HT1080 (cell line): ENCODE data around the gene LRMDA. TPM values are rescaled to one million over a fixed set of nuclear protein-coding genes. Genes with fewer than 3 reads are reported as not detected.

Experiments used
- DNase-seq: peaks from one replicate; pipeline ENCODE4 v3.0.0-alpha.2; 2015; ENCODE audit warnings: low read depth
- total RNA-seq: library from RNA; depleted of rRNA; stranded (reverse); fragments of >200 nt; shearing (Covaris generic); gene quantifications from 2 replicates; pipeline ENCODE4 v1.2.3, GENCODE V29; 2014

Gene LRMDA
- total RNA-seq, 1 experiment from 2014 or later = not detected

DNA sequence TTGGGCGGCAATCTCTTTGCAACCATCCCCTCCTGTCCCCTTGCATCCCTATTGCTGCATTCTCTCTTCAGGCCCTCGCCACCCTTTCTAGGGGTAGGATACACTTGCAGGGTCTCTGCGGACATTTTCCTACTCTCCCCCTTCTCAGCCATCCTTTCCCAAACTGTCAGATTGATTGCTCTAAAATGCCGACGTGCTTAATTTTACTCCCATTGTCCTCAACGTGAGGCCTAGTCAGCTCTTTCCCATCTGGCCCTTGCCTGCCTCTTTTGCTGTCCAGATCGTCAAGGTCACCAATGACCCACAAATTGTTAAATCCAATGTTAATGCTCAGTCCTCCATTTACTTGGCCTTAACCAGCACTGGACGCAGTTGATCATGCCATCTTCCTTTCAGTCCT lies 12.7 kb upstream of the LRMDA start:
- DNase-seq = no peak

DNA sequence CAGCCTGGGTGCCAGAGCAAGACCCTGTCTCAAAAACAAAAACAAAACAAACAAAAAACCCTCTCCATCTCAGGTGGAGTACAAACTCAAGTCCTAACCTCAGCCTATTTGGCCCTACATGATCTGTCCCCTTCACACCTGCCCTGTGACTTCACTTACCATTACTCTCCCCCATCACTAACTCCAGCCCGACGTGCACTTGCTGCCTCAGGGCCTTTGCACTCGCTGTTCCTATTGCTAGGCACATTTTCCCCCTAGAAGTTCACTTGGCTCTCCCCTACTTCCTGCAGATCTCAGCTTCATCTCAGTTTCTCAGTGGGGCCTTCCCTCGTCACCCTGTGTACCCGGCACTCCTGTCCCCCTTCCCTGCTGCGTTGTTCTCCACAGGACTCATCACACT lies 8.5 kb upstream of the LRMDA start:
- no peak for DNase-seq

DNA sequence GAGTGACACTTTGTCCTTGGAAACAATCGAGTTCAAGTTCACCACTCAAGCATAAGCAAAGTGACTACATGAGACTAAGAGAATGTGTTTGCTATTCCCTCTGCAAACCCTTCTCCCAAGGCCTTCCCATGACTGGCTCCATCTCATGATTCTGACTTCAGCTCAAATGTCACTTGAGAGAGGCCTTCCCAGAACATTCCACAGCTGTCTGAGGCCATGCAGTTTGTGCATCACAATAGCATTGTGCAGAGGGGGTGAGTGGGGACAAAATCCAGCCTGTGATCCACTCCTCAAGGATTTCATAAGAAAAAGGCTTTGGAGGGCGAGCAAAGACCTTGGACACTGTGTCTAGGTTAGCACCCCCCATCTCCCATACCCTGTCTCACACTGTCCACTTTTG lies 6.9 kb upstream of the LRMDA start:
- no peak for DNase-seq

DNA sequence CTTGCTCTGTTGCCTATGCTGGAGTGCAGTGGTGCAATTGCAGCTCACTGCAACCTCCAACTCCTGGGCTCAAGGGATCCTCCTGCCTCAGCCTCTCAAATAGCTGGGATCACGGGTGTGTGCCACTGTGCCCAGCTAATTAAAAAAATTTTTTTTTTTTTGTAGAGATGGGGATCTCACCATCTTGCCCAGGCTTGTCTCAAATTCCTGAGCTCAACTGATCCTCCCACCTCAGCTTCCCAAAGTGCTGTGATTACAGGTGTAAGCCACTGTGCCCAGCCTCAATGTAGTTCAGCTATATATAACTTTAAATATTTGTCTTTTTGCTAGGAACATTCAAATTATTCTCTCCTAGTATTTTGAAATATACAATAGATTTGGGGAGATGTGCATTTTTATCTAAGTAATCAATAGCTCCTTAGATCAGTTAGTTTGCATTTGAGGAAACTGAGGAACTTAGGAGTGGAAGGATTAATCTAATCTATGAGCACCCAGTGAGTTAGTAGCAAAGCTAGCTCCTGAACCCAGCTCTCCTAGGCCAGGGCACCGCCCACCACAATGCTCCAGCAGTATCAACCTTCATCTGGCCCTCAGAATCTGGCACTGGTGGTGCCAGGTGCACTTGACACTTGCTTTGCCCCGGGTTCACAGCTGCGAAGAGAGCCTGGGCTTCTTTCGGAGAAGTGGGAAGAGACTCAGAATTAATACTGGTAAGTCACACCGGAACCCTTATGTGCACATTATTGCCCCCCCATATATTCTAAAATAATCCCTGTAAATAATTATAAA lies 5.9 kb upstream of the LRMDA start:
- no peak for DNase-seq

DNA sequence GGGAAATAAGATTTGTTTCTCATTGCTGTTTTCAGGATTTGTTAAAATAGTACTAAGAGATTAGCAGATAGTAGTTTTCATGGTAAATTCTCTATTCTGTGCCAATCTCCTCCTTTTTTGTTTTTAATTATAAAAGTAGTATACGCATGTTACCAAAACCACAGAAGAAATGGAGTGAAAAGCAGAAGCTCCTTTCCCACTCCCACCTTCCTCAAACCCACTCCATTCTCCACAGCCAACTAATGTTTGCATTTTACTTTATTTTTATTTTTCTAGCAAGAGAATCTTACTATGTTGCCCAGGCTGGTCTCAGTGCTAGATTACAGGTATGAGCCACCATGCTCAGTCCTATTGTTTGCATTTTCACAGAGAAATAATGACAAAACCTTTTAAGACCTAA lies 4.5 kb upstream of the LRMDA start:
- no peak for DNase-seq

DNA sequence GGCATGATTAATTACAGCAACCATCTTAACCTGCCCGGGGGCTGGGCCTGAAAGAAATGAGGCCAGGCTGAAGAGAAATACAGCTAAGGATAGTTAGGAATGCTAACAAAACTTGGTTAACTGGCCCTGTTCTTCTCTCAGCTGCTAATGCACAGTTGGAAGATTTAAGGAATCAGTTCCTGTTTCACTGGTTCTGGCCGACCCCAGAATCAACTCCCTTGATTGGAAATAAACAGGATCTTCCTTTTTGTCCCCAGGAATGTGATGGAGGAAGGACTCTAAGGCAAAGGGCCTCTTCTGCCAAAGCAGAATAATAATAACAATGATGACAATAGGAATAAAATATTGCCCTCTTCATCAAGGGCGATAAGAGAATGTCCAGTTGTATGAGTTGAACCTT lies 3.5 kb upstream of the LRMDA start:
- DNase-seq = no peak

DNA sequence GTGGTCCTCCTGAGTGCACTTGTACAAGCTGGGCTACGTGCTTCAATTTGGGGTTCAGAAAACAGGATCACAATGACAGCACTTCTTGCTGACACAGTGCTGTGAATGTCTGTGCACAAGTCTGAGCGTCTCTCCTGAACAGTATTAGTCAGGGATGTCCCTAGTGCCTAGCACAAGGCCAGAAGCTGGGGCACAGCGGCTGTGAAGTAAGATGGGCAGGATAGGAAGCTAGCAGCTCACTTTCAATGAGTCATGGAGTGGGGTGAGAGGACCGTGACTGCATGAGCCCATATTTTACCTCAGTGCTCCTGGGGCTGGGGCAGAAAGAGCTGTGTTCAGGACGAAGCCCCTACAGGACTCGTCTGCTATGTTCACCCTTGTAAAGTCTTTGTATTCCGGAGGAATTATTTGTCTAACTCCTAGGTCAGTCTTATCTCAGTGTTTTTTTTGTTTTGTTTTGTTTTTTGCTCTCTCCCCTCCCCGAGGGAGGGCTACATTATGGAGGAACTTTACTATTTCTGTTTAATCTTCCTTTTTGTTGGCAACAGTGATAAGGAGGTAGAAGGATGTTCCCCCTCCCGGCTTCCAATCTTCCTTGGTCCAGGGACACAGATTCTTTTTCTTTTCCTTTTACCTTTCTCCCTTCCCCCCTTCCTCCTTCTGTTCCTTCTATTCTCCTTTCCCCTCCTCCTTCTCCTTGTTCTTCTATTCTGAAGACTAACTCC lies 2.8 kb upstream of the LRMDA start:
- DNase-seq = peak; percentile 72

DNA sequence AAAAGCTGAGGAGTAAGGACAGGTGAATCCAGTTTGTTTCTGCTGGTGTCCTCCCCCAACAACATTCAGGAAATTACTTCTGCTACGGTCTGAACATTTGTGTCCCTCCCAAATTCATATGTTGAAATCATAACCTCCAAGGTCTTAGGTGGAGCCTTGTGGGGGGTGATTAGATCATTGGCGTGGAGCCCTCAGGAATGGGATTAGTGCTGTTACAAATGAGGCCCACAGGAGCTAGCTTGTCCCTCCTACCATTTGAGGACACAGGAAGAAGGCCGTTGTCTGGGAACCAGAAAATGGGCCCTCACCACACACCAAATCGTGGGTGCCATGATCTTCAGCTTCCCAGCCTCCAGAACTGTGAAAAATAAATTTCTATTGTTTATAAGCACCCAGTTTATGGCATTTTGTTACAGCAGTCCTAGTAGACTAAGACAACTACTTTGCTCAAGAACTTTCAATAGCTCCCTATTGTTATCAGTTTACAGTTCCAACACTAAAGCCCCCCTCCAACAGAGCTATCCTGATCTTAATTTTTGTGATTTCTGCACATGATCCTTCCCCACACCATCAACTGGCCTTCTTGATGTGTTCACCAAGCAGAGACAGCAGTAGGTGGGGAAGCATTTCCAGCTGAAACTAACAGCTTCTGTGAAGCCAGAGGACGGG lies 2.1 kb upstream of the LRMDA start:
- DNase-seq = no peak

DNA sequence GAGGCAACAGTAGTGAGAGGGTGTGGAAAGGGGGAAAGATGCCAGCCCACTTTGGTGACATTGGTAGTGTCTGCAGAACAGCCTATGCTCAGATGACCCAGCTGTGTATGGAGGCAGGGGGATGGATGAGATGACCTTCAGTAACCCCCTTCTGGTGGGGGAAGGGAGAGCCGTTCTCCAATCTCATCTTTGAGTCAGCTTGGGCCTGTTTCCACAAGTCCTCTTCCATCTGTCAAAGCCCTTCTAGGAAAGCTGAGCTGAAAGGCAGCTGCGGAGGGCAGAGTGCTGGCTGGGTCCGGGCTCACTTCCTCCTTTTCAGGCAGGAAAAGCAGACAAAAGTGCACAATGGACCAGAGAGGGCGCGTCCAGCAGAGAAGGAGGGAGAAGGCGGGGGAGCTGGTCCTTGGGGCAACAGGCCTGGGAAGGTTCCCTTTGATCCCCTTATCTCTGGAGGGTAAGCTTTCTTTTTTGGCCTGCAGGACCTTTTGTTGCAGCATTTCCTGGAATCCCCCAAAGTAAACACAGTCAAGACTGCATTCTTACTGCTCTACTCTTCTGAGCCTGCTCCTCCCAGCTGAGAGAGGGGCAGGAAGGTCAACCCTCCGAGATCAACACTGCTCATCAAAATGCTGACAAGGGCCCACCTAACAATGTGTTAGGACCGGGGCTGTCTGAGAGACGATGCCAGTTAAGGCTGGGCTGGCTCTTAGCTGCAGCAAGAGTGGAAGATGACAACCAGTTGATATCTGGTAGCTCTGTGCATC lies 1.2 kb upstream of the LRMDA start:
- no peak for DNase-seq

DNA sequence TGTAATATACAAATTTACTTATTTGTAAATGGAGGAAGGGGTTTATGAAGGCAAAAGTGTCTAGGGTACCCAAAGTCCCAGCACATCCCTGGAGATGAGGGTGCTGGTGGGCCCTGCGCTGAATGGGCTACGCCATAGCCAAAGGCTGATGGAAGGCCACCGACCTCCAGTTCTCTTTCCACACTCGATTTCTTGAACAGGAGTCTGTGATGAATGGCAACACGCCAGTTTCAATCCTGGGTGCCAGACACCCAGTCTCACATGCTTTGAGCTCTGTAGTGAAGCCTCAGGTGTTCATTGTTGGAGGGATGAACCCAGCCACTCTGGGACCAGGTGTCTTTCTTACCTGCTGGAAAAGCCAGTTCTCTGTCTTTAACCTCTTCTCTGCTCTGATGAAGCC lies 752 bp downstream of the LRMDA start:
- DNase-seq = no peak

DNA sequence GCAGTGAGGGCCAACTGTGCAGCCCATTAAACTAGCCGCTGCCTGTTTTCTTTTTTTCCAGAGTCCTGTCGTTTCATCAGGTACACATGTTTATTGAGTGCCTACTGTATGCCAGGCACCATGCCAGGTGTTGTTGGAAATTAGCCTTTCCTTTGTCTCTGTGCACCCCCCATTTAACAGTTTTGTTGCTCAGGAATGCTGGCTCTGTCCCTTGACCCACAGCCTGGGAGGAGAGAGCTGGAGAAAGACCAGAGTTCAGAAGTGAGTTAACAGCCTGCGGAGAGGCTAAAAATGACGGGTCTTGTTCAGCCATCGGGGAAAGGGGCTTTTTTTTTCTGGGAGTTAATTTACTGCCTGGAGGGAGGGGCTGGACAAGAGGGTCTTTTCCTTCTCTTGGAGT lies 1.3 kb downstream of the LRMDA start:
- DNase-seq = no peak

DNA sequence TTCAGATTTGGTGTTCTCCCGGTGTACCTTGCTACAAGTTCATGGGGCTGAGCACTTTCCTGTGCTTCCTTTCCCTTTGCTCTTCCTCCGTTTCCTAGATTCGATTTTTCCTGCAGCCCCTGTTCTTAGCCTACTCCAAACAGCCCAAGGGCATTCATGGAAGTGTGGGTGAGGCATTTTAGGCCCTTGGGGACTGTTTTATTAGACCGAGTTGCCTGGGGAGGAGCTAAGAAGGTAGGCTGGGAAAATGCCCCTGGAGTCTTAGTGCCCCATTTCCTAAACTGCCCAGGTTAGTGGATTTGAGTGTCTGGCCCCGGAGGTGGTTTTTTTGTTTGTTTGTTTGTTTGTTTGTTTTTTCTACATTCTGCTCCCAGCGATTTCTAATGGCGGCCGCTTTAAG lies 1.8 kb downstream of the LRMDA start:
- no peak for DNase-seq

DNA sequence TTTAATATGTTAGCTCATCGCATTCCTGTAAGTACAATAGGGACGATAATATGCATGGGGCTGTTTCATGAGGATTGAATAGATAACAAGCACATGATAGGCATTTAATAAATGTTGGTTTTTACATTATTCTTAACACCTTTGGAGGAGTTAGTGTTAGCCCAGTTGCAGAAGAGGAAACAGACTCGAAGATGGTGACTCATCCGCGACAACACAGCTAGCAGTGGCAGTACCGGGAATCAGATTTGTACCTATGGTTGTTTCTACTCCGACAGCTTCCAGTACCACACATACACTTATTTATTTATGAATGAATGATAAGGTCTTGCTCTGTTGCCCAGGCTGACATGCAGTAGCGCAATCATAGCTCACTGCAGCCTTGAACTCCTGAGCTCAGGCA lies 2.9 kb downstream of the LRMDA start:
- no peak for DNase-seq

DNA sequence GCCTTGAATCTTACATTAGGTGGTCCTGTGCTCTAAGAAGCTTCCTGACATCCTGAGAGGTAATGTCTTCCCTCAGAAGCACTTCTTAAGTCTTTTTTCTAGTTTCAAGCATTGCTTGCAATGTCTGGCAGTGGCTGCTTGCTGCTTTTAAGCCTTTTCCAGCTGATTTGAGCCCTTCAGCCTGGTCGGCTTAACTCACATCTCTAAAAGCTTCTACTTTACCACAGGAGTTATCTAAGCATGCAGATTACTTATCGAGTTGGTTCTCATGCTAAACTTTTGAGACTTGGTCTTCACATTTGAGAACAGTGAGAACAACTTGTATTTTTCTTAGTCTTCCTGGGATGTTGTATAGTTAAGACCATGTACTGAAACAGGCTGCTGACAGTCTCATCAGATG lies 3.9 kb downstream of the LRMDA start:
- no peak for DNase-seq

DNA sequence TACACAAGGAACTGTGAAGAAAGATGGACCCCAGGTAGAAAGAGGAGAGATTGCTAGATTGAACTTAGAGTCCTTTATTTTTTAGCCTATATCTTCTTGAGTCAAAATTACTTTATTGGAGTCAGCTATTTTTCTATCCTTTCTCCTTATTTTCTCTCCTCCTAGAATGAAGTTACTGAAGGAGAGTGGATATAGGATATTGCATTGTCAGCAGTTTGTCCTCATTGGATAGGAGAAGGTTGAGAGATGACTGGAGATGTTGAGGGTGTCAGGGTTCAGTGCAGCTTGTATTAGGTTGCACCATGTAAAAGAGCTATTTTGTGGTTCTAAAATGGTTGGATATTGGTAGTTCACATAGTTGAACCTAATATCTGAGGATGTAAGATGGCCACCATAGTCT lies 5.5 kb downstream of the LRMDA start:
- DNase-seq = no peak

DNA sequence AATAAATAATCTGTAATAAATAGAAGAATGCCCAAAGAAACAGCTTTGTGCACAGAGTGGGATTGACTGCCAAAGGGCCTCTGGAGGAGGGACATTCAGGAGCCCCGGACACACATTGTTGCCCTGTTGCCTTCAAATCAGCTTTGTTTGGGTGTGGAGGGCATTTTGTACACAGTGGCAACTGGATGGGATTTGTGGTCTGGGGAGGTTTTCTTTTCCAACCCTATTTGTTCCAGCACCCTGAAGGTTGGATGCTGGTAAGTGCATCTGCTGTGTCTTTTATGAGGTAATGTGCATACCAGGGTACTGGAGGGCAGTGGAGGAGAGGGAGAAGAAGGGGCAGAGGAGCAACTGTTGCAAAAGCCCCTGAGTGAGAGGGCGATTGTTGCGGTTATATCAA lies 6.3 kb downstream of the LRMDA start:
- DNase-seq = no peak

DNA sequence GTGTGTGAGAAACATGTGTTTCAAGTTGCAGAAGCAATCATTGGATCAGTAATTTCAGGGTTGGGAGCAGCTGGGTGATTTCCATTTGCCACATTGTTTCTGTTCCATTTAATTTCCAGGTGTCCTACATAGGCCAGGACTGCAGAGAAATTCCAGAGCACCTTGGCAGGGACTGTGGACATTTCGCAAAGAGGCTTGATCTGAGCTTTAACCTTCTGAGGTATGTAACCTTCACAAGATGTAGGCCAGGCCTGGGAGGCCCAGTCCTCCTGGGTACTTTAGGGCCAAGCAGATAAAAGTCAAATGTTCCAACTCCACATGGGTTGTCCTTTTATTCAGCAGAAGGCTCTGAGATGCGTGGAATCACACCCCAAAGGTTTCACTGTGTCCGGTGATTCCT lies 6.9 kb downstream of the LRMDA start:
- DNase-seq = no peak

DNA sequence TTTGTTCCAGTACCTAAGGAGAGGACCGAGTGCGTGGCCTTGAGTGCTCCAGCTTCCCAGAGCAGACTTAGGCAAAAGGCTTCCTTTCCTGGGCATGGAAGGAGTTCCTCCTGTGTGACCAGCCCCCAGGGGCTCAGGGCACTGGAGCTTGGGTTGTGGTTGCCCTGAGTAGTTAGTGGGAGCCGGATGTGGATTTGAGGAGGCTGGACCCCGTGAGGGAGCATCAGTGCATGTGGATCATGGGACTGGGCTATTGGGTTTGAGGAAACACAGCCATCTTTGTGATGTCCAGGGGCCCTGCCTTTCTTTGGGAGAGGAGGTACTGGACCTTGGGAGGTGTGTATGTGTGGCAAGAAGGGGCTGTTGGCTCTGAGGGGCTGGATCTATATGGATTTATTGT lies 8.4 kb downstream of the LRMDA start:
- DNase-seq = no peak

DNA sequence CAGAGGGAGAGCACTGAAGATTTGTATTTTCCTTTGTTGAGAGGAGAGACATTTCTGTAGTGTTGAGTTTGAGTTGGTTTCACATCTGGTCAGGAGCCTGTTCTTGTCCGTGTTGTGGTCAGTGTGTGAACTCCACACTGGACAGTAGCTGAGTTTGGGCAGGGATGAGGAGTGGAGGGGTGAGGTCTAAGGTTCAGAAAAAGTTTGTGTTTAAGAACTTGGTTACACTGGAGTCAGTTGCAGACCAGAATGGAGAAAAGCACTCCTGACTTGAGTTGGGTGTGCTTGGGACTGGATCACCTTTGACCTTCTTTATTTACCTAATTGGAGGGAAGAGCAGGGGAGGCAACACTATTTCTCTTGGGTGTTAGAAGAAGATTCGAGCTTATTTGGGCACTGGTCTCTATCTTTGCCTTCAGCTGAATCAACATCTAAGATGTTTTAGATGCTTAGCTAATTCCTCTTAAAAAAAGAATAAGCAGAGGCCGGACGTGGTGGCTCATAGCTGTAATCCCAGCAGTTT lies 8.9 kb downstream of the LRMDA start:
- DNase-seq = no peak

DNA sequence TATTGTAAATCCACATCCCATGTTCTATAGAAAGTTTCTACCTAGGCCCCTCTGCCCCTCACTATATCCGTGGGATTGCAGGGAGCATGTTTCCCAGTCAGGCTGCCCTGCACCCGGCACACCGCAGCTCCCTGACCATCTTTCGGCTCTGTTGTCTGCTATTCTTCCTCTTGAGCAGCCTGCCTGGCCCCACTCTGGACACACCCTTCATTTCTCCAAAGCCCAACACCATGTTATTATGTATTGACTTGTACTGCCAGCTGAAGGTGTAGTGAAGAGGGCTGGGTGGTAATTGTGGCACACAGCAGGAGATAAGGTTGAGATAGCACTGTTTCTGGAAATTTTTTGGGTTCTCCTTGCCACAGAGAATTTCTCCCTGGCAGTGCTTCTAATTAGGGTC lies 9.8 kb downstream of the LRMDA start:
- no peak for DNase-seq

DNA sequence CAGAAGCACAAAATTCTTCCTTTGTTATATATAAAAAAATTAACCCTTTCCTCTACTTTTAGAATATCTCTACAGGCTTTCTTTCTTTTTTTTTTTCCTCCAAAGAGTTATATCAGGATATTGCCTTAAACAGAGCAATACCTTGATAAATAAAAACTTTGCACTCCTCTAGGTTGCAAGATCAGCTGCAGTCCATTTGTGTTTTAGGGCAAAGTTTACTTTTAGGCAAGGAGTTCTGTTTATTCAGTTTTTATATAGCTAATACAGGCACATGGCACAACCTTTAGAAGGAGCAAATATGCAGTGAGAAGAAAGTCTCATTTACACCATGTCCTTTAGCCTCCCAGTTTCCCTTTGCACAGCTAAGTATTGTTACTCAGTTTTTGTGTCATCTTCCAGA lies 10.3 kb downstream of the LRMDA start:
- no peak for DNase-seq

DNA sequence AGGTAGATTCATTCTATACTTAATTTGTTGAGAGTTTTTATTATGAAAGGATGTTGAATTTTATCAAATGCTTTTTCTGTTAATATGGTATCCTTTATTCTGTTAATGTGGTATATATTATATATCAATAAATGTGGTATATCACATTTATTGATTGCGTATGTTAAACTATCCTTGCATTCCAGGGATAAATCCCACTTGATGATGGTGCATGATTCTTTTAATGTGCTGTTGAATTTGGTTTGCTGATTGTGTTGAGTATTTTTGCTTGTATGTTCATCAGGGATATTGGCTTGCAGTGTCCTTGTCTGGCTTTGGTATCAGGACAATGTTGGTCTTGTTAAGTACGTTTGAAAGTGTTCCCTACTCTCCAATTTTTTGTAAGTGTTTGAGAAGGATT lies 11.9 kb downstream of the LRMDA start:
- no peak for DNase-seq
